Measurements from ENCODE around the gene GDPD4.

GDPD4 gene

DNA sequence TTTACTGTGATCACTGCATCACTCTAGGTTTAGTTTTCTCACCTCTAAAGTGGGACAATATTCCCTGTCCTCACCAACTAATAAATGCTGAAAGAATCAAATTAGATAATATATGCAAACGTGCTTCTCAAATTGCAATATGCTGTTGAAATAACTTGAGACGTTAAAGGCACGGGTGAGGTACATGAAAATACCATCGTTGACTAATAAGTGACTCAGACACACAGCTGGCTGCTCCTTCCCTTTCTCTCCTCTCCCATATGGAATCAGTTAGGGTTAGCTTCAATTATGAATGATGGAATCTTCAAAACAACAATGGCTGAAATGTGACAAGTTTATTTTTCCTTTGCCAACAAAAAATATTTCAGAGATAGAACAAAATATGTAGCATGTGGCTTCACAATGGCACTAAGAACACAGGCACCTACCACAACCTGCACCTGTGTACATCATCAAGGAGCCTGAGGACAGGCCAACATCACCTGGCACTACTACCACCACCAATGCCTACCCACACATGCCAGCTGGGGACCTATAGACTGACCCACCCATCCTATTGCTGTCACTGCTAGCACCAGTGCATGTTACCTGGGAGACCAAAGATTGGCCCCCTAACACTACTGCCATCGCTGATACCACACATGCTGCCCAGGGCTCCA, 13.7 kb downstream of the GDPD4 start:
- TF ChIP-seq, protein P1, sequence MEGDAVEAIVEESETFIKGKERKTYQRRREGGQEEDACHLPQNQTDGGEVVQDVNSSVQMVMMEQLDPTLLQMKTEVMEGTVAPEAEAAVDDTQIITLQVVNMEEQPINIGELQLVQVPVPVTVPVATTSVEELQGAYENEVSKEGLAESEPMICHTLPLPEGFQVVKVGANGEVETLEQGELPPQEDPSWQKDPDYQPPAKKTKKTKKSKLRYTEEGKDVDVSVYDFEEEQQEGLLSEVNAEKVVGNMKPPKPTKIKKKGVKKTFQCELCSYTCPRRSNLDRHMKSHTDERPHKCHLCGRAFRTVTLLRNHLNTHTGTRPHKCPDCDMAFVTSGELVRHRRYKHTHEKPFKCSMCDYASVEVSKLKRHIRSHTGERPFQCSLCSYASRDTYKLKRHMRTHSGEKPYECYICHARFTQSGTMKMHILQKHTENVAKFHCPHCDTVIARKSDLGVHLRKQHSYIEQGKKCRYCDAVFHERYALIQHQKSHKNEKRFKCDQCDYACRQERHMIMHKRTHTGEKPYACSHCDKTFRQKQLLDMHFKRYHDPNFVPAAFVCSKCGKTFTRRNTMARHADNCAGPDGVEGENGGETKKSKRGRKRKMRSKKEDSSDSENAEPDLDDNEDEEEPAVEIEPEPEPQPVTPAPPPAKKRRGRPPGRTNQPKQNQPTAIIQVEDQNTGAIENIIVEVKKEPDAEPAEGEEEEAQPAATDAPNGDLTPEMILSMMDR (IDR thresholded peaks at IDR 0.05; ENCODE audit: low read depth, low read length), result no peak
- H3K4me3 ChIP-seq (ENCODE audit: low read depth, low read length), result no peak overlapping the region
- DNase-seq (ENCODE audit: low read depth, low spot score), result peak; percentile 88
- in situ Hi-C loops (cut with HindIII; ENCODE audit: low sequenced_read_pairs), result no loop called here

DNA sequence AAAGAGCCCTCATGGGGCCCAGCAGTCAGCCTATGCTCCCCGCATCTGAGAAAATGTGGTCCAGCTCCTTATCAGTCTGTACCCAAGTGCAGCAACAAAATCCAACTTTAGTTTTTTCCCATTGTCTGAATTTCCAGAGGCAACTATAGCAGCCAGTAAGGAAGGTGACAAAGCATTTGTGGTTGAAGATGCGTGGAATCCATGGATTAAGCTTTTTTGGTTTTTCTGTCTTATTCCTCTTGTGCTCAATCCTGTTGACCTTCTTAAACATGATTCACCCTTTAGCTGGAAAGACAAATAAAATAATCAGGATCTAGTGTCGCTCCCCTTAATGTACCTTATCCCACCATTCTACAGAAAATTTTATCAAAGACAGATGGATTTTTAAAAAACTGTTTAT, 14.3 kb downstream of the GDPD4 start:
- DNase-seq (ENCODE audit: low read depth, low spot score), result peak; percentile 7
- H3K4me3 ChIP-seq (ENCODE audit: low read depth, low read length), result no peak overlapping the region
- TF ChIP-seq, protein P1 (IDR thresholded peaks at IDR 0.05; ENCODE audit: low read depth, low read length), result no peak
- in situ Hi-C loops (cut with HindIII; ENCODE audit: low sequenced_read_pairs), result no loop called here

DNA sequence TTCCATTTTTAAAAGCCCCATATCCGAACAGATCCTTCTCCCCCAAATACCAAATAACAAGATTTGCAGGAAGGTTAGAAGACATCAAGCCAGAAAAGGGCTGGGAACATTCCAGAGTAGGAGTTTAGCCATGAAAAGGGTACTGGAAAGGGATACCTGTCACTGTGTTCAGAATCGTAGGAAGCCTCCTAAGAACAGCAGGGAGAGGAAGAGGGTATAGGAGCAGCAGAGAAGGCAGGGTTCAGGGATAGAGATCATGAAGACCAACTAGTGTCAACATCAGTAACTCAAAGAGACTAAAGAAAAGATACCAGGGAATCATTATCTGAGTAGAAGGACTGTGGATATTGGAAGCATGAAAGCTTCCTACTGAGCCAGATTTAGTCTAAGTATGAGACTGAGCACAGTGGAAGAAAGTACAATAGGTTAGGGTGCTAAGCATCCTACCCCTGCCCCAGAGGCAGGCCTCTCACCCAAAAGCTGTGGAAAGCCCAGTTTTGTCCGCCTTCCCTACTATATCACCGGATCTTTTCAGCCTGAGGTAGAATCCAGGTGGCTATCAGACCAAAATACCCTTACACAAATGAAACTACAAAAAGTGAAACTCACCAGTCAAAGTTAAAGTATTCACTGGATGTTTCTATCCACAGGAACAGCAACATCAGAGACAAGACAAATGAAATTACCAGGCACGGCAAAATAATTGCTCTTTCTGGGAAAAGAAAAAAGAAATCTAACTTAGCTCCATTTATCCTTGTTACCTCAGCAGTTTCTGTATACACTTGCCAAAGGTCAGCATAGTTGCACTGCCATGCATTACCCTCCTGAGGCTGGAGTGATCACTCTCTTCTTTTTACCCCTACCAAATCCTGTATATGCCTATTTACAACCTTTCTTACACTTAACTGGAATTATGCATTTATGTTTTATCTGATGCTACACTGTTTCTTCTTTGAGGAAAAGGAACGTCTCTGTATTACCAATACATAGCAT, 16.7 kb downstream of the GDPD4 start:
- in situ Hi-C loops (cut with HindIII; ENCODE audit: low sequenced_read_pairs), result no loop called here
- TF ChIP-seq, protein P1 (IDR thresholded peaks at IDR 0.05; ENCODE audit: low read depth, low read length), result no peak
- DNase-seq (ENCODE audit: low read depth, low spot score), result no peak
- H3K4me3 ChIP-seq (ENCODE audit: low read depth, low read length), result no peak overlapping the region

DNA sequence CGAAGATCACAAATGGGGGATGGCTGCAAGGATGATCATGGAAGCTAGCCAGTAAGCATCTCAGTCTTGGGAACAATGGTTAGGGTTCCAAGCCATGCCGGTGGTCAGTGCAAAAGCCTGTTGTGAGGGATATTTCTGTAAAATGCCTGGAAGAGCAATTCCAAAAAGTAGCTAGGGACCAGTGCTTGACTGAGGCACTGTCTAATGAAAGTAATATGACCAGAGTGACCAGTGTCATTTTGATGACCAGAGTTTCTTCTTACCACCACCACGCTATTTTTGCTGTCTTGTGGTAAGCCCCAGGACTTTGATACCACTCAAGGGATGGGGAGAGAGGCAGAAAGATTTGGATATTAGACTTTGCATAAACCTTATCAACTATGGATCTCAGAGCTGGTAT, 18.4 kb downstream of the GDPD4 start:
- H3K4me3 ChIP-seq (ENCODE audit: low read depth, low read length), result no peak overlapping the region
- TF ChIP-seq, protein P1 (IDR thresholded peaks at IDR 0.05; ENCODE audit: low read depth, low read length), result no peak
- DNase-seq (ENCODE audit: low read depth, low spot score), result no peak
- in situ Hi-C loops (cut with HindIII; ENCODE audit: low sequenced_read_pairs), result no loop called here

DNA sequence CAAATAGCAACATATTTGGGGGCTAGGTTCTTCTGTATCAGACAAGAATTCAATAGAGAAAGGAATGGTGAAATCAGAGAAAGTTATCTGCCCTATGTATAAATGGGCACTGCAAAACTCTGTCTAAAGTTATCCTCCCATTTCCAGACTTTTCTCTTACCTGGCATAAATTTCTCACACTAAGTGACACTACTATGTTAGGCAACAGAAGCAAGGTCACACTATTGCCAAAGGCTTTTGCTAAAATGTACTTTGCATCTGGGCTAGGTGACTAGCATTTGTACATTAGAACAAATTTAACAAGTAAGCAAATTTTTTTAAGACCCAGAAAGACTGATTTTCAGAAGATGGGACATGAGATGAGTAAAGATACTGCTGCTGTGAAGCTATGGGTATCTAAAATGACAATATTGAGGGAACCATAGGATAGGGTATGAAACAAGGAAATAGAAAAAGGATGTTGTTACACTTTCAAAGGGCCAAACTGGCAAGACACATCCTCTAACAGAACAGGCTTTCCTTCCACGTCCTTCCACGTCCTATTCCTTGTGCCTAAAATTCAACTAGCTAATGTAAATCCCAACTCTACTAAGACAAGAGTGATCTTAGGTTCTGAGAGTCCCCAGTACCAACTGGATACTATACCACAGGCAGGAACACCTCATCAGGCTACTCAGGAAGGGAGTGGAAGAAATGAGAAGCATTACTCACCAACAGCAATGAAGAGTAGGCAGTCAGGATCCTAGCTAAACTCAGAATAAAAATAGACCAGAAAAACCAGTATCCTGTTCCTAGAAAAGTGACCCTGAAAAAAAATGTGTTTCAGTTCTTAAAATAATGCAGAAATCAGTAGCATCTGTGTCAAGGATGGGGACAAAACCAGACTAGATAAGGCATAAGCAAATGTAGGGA, 22.6 kb downstream of the GDPD4 start:
- TF ChIP-seq, protein P1 (IDR thresholded peaks at IDR 0.05; ENCODE audit: low read depth, low read length), result no peak
- peak; percentile 42 for DNase-seq (ENCODE audit: low read depth, low spot score)
- H3K4me3 ChIP-seq (ENCODE audit: low read depth, low read length), result no peak overlapping the region
- in situ Hi-C loops (cut with HindIII; ENCODE audit: low sequenced_read_pairs), result no loop called here

DNA sequence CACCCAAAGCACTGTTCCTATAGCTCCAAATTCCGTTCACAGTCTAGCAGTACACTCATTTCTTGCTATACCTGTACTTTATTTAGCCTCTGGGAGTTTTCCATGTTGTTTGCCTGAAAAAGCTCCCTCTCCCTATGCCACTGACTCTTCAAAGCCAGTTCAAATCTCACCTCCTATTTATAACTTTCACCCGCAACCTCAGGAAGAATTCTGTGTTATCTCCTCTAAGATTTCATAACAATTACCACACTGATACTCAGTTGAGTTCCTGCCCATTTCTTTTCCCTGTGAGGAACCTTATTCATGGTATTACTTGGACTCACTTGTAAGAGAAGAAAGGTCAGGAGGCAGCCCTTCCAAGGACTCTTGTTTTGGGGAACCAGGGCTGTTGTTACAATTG, 25.2 kb downstream of the GDPD4 start:
- in situ Hi-C loops (cut with HindIII; ENCODE audit: low sequenced_read_pairs), result no loop called here
- H3K4me3 ChIP-seq (ENCODE audit: low read depth, low read length), result no peak overlapping the region
- no peak for DNase-seq (ENCODE audit: low read depth, low spot score)
- TF ChIP-seq, protein P1 (IDR thresholded peaks at IDR 0.05; ENCODE audit: low read depth, low read length), result no peak

Data from astrocyte of the spinal cord (primary cell).